B cell (primary cell): ENCODE data around the gene GRID1.

Source experiments
- EZH2 ChIP-seq: IDR thresholded peaks from 2 replicates; pipeline ENCODE4 v1.6.1; 2012; ENCODE audit warnings: borderline replicate concordance, low read depth, mild to moderate bottlenecking, moderate library complexity, low read length; ENCODE audit not compliant: insufficient read depth, poor library complexity, severe bottlenecking
- TF ChIP-seq, protein P1 (sequence below): fragments of 200-600 bp; IDR thresholded peaks from one replicate; pipeline ENCODE4 v1.8.0; 2022; ENCODE audit warnings: antibody characterized with exemption, mild to moderate bottlenecking

DNA sequence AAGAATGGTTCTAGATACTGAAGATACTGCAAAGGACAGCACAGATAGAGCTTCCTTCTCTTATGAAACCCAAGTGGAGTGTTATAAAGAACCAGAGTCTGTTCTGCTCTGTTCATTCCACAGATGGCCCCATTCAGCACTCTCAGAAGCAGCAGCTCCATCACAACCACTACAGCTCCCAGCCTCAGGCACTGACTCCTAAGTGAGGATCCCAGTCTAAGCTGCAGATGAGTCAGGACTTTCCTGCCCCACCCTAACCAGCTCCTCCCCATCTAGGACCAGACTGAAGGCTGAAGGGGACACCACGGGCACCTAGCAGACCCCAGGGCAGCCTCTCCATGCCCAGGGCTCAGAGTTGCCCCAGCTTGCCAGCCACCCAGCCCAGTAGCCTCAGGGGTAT is 379.8 kb downstream of the GRID1 start:
- TF ChIP-seq, protein P1, sequence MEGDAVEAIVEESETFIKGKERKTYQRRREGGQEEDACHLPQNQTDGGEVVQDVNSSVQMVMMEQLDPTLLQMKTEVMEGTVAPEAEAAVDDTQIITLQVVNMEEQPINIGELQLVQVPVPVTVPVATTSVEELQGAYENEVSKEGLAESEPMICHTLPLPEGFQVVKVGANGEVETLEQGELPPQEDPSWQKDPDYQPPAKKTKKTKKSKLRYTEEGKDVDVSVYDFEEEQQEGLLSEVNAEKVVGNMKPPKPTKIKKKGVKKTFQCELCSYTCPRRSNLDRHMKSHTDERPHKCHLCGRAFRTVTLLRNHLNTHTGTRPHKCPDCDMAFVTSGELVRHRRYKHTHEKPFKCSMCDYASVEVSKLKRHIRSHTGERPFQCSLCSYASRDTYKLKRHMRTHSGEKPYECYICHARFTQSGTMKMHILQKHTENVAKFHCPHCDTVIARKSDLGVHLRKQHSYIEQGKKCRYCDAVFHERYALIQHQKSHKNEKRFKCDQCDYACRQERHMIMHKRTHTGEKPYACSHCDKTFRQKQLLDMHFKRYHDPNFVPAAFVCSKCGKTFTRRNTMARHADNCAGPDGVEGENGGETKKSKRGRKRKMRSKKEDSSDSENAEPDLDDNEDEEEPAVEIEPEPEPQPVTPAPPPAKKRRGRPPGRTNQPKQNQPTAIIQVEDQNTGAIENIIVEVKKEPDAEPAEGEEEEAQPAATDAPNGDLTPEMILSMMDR: no peak
- no peak for TF ChIP-seq EZH2
